AG04450 (cell line): Measurements from ENCODE around the gene SH3D19. TPM values are rescaled to one million over a fixed set of nuclear protein-coding genes. Genes with fewer than 3 reads are reported as not detected.

Source experiments
- CTCF ChIA-PET: fragments of 300-600, 350-600 bp; formaldehyde crosslinking; extraction: SDS; loops from one replicate; lab custom pipeline; 2022; ENCODE audit warnings: antibody characterized with exemption, inconsistent platforms; lab: Charles Lee
- POLR2A ChIA-PET: fragments of 350-600 bp; formaldehyde crosslinking; extraction: SDS; loops from one replicate; lab custom pipeline; 2021; ENCODE audit warnings: antibody characterized with exemption, inconsistent platforms; lab: Yijun Ruan, JAX
- DNase-seq: peaks from one replicate; pipeline ENCODE4 v3.0.0-alpha.2; 2011; ENCODE audit warnings: low read depth, low spot score
- H3K27ac ChIP-seq: one replicate; pipeline ENCODE4 v1.5.1; 2012; ENCODE audit warnings: low read depth, low read length, control low read depth
- H3K27me3 ChIP-seq: one replicate; pipeline ENCODE4 v1.6.0; 2012; ENCODE audit warnings: low read length; ENCODE audit not compliant: control insufficient read depth, insufficient read depth
- H3K4me3 ChIP-seq: 2 replicates; pipeline ENCODE4 v1.5.1; 2011; ENCODE audit warnings: mild to moderate bottlenecking, low read depth, low read length, control low read depth
- H3K9me3 ChIP-seq: 2 replicates; pipeline ENCODE4 v1.5.1; 2012; ENCODE audit warnings: low read length; ENCODE audit not compliant: control insufficient read depth, insufficient read depth
- polyA plus RNA-seq: library from polyadenylated mRNA; depleted of rRNA; stranded (reverse); fragments of >200 nt; gene quantifications from 2 replicates; pipeline ENCODE4 v1.2.3, GENCODE V29; 2011
- TF ChIP-seq, protein P1 (sequence below): IDR thresholded peaks from 2 replicates; pipeline ENCODE4 v1.5.1; 2011; ENCODE audit warnings: low read depth, low read length, control low read depth, inconsistent platforms

Gene SH3D19
- polyA plus RNA-seq, 1 experiment: 32.6 TPM

DNA sequence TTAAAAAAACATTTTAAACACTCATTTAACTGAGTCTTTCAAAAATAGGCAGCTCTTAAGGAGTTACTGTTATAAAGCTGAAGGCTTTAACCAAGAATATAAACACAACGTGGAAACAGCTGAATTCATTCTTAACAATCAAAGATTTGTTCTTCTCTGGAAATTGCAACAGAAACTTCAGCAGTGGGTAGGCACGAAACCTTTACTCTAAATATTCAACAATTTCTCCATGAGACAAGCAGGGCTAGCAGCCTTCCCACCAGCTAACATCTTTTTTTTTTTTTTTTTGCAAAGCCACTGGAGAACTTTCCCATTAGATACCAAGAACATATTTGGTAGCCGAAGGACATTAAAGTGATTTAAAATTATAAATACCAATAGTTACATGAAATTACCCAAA, 126.7 kb downstream of the SH3D19 start:
- TF ChIP-seq, protein P1, sequence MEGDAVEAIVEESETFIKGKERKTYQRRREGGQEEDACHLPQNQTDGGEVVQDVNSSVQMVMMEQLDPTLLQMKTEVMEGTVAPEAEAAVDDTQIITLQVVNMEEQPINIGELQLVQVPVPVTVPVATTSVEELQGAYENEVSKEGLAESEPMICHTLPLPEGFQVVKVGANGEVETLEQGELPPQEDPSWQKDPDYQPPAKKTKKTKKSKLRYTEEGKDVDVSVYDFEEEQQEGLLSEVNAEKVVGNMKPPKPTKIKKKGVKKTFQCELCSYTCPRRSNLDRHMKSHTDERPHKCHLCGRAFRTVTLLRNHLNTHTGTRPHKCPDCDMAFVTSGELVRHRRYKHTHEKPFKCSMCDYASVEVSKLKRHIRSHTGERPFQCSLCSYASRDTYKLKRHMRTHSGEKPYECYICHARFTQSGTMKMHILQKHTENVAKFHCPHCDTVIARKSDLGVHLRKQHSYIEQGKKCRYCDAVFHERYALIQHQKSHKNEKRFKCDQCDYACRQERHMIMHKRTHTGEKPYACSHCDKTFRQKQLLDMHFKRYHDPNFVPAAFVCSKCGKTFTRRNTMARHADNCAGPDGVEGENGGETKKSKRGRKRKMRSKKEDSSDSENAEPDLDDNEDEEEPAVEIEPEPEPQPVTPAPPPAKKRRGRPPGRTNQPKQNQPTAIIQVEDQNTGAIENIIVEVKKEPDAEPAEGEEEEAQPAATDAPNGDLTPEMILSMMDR: no peak
- no peaks in the 10 kb centered on the region for H3K9me3 ChIP-seq
- H3K27me3 ChIP-seq: no peaks in the 10 kb centered on the region
- no peak overlapping the region for H3K4me3 ChIP-seq
- no peak overlapping the region for H3K27ac ChIP-seq
- ChIA-PET POLR2A (interaction anchor here (0.6 to 0.7 kb wide), 4 partner anchors 9 to 549 kb away, joined by 3 to 5 read pairs (median 4); no protein-coding TSS in a partner anchor), CTCF (interaction anchor here (0.6 to 0.9 kb wide), 2 partner anchors 14 to 81 kb away, joined by 3 read pairs; no protein-coding TSS in a partner anchor)
- DNase-seq: no peak

DNA sequence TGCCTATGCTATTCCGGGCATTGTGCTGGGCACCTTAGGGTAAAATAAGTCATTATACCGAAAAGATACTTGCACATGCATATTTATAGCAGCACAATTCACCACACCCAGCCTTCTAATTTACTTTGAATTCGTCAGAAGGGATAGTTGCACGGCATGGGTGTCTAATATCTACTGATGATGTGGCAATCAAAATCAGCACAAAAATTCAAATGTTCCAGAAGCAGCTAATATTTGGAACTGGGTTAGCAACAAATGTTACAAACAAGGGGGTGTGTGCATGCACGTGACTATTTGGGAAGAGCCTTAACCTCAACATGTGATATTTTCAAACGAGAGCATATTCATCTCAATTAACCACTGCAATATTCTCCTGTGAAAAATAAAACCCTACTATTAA, 128.2 kb downstream of the SH3D19 start:
- Histone ChIP-seq H3K27ac (no peak overlapping the region), H3K9me3 (no peaks in the 10 kb centered on the region), H3K4me3 (no peak overlapping the region), H3K27me3 (no peaks in the 10 kb centered on the region)
- TF ChIP-seq, protein P1: no peak
- DNase-seq: no peak
- POLR2A ChIA-PET: no interaction called here
- CTCF ChIA-PET: no interaction called here

DNA sequence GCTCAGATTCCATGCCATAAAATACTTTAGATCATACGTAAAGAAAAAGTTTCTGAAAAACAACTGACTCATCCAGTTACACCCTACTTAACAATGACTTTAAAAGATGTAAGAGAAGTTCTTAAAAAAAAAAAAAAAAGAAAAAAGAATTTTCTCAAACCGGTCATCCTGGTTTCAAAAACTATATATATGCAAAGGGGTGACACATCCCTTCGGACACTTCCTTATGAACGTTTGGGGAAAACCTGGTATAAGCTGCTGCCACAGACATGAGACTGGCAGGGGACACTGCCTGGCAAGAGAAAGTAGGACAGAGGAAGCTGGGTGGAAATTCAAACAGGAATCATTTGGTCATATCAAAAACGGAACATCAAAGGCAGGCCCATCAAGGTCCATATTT, 129.6 kb downstream of the SH3D19 start:
- DNase-seq: no peak
- CTCF ChIA-PET: interaction anchor here (0.7 kb wide), 2 partner anchors 812 to 1133 kb away, joined by 4 to 11 read pairs; no protein-coding TSS in a partner anchor
- Histone ChIP-seq H3K27me3 (no peaks in the 10 kb centered on the region), H3K9me3 (no peaks in the 10 kb centered on the region), H3K27ac (peak overlapping the region; percentile 82), H3K4me3 (no peak overlapping the region)
- TF ChIP-seq, protein P1: no peak
- POLR2A ChIA-PET: interaction anchor here (0.7 kb wide), 1 partner anchor 12 kb away, joined by 4 read pairs; no protein-coding TSS in a partner anchor

DNA sequence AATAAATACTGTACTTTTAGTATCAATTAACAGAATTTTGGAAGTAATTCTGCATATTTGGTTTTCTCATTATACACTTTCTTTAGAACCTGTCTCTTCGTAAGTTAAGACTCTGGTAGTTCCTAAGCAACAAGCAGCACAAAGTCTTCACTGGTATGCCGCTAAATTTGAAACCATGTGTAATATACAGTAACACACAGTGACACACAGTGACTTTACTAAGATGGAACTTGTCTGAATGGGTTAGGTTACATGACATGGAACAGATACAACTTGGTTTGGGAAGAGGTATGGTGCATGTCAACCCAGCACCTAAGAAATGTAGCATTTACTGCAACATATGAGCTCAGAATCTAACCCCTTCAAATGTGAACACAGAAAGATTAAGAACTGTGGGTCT, 132.0 kb downstream of the SH3D19 start:
- H3K27me3 ChIP-seq: no peaks in the 10 kb centered on the region
- H3K27ac ChIP-seq: no peak overlapping the region
- TF ChIP-seq, protein P1: no peak
- H3K4me3 ChIP-seq: no peak overlapping the region
- POLR2A ChIA-PET: interaction anchor here (0.6 kb wide), 1 partner anchor 1665 kb away, joined by 3 read pairs; no protein-coding TSS in a partner anchor
- no peaks in the 10 kb centered on the region; the same call in 1 of the 2 replicates for H3K9me3 ChIP-seq
- no peak for DNase-seq
- CTCF ChIA-PET: no interaction called here

DNA sequence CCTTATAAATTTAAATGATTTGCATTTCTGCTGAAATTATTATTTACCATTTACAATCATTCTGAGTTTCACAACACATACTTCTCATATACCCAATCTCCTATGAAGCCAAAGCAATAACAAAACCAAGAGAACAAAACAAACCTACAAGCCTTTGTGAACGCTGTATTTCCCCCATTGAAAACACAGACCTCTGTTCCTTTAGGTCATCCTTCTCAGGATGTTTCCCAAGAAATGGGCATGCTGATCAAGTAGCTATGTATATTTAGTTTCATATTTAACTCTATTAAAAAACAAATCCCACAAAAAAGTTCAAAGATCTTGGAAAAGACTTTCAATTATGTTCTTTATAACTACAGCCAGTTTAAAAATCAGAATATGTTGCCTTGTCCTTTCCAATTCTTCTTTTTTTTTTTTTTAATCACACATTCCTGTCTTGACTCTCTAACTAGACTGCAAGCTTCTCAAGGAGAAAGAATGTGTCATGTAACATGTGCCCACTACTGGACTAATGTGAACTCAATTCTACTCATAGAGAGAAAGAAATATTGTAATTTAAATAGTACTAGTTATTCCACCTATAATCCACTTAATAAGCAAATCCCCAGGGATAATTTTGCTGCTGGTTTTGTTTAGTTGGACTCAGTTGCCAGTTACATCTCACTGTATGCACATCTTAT, 132.7 kb downstream of the SH3D19 start:
- no peaks in the 10 kb centered on the region; the same call in 1 of the 2 replicates for H3K9me3 ChIP-seq
- ChIA-PET CTCF (interaction anchor here (0.6 to 0.7 kb wide), 2 partner anchors 20 to 46 kb away, joined by 3 read pairs; no protein-coding TSS in a partner anchor), POLR2A (interaction anchor here (0.6 kb wide), 1 partner anchor 1666 kb away, joined by 3 read pairs; no protein-coding TSS in a partner anchor)
- no peak overlapping the region for H3K27ac ChIP-seq
- DNase-seq: no peak
- no peaks in the 10 kb centered on the region for H3K27me3 ChIP-seq
- TF ChIP-seq, protein P1: no peak
- H3K4me3 ChIP-seq: no peak overlapping the region
